Effector memory CD8-positive, alpha-beta T cell (primary cell): ENCODE measurements around the gene ARMC9.
"Not testable (repeated sequence)": the region's sequence is repeated elsewhere in the genome, so short reads cannot be mapped to it uniquely, and the experiment has no call there.

ENCODE experiments used
- ATAC-seq: fragments of 150-1000 bp; cut with Tn5 transposase; replicated peaks from 2 replicates; pipeline ENCODE4 v1.10.0; 2021; ENCODE audit warnings: mild to moderate bottlenecking, moderate library complexity
- DNase-seq, 3 experiments: peaks; one replicate each; pipeline ENCODE4 v3.0.0; 2021
- H3K27ac Mint-ChIP-seq, 2 donors: one replicate each; pipeline ENCODE4 v1.8.0; 2022; ENCODE audit warnings: mild to moderate bottlenecking in 2 of 2, mixed read lengths in 2 of 2, moderate library complexity in 2 of 2
- H3K27me3 Mint-ChIP-seq, 2 donors: one replicate each; pipeline ENCODE4 v1.8.0; 2022; ENCODE audit warnings: mixed read lengths in 2 of 2
- H3K36me3 Mint-ChIP-seq: one replicate; pipeline ENCODE4 v1.8.0; 2022; ENCODE audit warnings: mild to moderate bottlenecking, moderate library complexity, mixed read lengths; ENCODE audit not compliant: insufficient read depth
- H3K4me1 Mint-ChIP-seq, 2 donors: one replicate each; pipeline ENCODE4 v1.8.0; 2022; ENCODE audit warnings: low read depth in 2 of 2, mixed read lengths in 2 of 2
- H3K4me3 Mint-ChIP-seq, 2 donors: one replicate each; pipeline ENCODE4 v1.8.0; 2022; ENCODE audit warnings: mild to moderate bottlenecking in 2 of 2, mixed read lengths in 2 of 2, moderate library complexity in 2 of 2
- H3K9me3 Mint-ChIP-seq, 2 donors: one replicate each; pipeline ENCODE4 v1.8.0; 2022; ENCODE audit warnings: mixed read lengths in 2 of 2

Gene ARMC9

DNA sequence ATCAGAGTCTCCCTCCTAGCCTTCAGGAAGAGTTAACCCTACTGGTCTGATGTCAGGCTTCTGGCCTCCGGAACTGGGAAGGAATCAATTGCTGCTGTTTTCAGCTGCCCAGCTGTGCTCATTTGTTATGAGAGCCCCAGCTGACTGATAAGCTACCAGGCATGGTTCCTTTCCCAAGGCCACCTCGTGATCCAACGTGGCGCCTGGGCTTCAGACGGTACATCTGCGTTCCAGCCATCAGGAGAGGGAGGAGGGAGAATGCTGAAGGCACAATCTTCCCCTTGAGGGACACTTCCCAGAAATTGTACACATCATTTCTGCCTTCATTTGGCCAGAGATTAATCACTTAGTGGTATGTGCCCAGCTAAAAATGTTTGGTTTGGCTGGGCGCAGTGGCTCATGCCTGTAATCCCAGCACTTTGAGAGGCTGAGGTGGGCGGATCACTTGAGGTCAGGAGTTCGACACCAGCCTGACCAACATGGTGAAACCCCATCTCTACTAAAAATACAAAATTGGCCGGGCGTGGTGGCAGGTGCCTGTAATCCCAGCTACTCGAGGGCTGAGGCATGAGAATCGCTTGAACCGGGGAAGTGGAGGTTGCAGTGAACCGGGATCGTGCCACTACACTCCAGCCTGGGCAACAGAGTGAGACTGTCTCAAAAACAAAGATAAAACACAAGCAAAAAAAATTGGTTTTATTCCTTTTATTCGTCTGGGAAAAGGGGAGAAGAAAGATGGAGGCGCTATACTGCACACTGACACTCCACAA lies 10.5 kb upstream of the ARMC9 start:
- H3K4me3 Mint-ChIP-seq = no peak overlapping the region
- ATAC-seq (no peak), DNase-seq (no peak)
- peaks cover 28 to 57% of the 10 kb centered on the region in 2 donors for H3K27me3 Mint-ChIP-seq
- no peaks in the 10 kb centered on the region for H3K36me3 Mint-ChIP-seq
- H3K4me1 Mint-ChIP-seq = peaks cover 0 to 2% of the 10 kb centered on the region in 2 donors
- H3K27ac Mint-ChIP-seq = no peak overlapping the region
- H3K9me3 Mint-ChIP-seq = no peaks in the 10 kb centered on the region

DNA sequence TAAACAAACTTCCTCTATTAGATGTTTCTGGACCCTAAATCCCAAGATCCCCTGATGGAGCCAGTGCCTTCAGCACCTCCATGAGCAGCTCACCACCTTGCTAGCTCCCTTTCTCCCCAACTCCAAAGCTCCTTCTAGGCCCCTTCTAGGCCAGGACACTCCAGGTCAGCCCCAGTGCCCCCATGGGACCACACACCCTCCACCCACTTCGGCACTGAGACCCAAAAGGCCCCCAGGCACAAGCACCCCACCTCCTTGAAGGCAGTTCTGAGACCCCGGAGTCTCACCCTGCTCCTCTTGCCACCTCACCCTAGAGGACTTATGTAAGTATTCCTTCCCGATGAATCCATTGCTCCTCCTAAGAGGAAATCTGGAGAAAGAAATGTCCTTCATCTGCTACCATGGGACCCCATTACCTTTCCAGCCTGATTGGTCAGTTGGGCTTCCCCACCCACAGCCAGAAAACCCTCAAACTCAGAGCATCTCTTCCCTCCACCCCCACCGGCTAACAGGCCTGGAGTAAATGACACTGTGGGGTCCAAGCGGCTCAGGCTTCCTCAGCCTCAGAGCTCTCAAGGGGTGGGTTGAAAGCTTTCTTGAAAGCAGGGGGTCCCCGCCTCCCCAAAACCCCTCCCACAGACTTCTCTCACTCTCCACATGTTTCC lies 9.8 kb upstream of the ARMC9 start:
- peaks cover 28 to 59% of the 10 kb centered on the region in 2 donors for H3K27me3 Mint-ChIP-seq
- no peak overlapping the region for H3K4me3 Mint-ChIP-seq
- no peaks in the 10 kb centered on the region for H3K9me3 Mint-ChIP-seq
- DNase-seq (no peak), ATAC-seq (no peak)
- no peak overlapping the region for H3K27ac Mint-ChIP-seq
- no peaks in the 10 kb centered on the region for H3K36me3 Mint-ChIP-seq
- H3K4me1 Mint-ChIP-seq = peaks cover 0 to 2% of the 10 kb centered on the region in 2 donors

DNA sequence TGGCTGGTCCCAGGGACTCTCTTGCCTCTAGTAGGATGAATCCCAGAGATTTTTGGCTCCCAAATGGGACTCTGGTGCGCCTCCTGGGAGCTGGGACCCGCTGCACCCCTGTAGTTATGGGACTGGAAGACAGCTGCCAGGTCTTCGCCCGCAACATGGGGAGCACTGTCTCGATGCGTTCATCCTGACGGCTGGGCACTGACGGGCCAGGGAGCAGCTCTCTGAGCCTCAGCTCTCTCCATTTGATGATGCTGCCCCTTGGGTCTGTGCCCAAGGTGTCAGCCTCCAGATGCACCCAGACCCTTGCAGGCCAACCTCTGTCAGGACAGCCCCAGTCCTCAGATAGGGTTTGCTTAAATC lies 9.3 kb upstream of the ARMC9 start:
- ATAC-seq = no peak
- Mint-ChIP-seq H3K36me3 (no peaks in the 10 kb centered on the region), H3K27me3 (peaks cover 28 to 63% of the 10 kb centered on the region in 2 donors)

DNA sequence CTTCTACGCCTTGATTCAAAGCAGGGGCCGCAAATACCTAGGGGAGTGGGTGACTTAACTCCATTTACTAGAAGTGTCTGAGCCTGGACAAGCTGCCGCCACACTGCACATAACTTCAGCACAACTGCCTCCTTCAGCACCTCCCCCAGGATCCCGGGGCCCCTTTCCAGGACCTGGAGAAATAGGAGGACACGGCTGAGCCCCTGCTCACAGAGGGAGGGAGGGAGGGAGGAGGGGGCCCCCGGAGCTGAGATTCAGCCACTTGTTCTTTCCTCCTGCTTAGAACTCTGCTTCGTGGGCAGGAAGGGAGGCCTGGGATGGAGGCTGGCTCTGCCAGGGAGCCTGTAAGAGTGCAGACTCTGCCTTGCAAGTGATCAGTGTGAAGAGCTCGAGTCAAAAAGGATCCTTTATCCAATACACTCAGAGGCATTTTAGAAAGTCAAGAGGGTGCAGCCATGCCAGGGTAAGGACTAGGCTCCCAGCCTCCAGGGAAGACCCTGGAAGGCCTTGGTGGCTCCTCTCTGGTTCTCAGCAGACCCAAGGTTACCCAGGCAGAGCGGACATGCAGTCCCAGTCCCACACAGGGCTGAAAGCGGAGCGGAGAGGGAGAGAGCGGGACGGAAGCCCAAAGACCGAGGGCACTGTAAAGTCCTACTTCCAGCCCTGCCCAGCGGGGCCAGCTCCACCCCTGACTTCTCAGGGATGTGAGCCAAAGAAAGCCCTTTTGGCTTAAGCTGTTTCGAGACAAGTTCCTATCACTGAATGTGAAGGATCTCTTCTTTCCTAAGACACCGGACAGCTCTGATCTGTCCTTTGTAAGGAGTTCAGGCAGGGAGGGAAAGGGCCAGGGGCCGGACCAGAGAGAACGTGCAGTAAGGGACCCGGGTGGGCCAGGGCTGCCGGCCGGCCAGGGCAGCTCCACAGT lies 8.6 kb upstream of the ARMC9 start:
- Mint-ChIP-seq H3K27me3 (peaks cover 28 to 70% of the 10 kb centered on the region in 2 donors), H3K27ac (no peak overlapping the region), H3K4me3 (no peak overlapping the region), H3K36me3 (no peaks in the 10 kb centered on the region), H3K9me3 (no peaks in the 10 kb centered on the region), H3K4me1 (peaks cover 0 to 2% of the 10 kb centered on the region in 2 donors)
- DNase-seq (no peak), ATAC-seq (no peak)

More for the DNA sequence above, 9.3 kb upstream of the ARMC9 start:
- H3K4me3 Mint-ChIP-seq = no peak overlapping the region
- H3K4me1 Mint-ChIP-seq = peaks cover 0 to 2% of the 10 kb centered on the region in 2 donors
- no peak for DNase-seq
- no peaks in the 10 kb centered on the region for H3K9me3 Mint-ChIP-seq
- H3K27ac Mint-ChIP-seq = no peak overlapping the region

DNA sequence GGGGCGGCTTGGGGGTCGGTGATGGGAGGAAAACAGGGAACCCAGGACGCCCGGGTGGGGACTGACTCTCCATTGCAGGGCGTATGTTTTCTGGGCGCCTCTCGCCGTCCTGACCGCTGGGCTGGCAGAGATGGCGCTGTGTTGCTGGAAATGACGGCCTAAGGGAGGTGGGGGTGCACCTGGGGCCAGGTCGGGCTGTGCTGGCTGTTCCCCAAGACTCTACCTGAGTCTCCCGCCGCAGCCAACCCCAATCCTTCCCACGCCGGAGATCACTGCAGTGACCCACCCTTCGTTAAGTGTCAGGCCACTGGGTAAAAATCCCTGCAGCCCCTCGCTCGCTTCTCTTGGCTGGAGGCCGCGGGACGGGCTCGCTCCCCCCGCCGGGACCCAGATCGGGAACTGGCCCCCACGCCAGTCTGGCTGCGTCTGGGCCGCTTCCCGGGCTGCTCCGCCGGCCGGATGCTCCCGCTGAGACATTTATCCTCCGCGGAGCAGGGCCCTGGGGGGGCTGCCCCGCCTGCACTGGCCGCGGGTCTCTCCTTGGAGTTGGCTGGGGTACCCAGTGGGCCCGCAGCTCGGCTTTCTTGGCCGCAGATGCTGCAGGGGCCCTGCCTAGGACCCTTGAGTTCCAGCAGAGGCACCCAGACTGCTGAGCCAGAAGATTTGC lies 7.8 kb upstream of the ARMC9 start:
- no peaks in the 10 kb centered on the region for H3K36me3 Mint-ChIP-seq
- peaks cover 0 to 2% of the 10 kb centered on the region in 2 donors for H3K4me1 Mint-ChIP-seq
- ATAC-seq = no peak
- no peaks in the 10 kb centered on the region for H3K9me3 Mint-ChIP-seq
- no peak for DNase-seq
- H3K4me3 Mint-ChIP-seq = no peak overlapping the region
- no peak overlapping the region for H3K27ac Mint-ChIP-seq
- H3K27me3 Mint-ChIP-seq = peaks cover 28 to 73% of the 10 kb centered on the region in 2 donors

DNA sequence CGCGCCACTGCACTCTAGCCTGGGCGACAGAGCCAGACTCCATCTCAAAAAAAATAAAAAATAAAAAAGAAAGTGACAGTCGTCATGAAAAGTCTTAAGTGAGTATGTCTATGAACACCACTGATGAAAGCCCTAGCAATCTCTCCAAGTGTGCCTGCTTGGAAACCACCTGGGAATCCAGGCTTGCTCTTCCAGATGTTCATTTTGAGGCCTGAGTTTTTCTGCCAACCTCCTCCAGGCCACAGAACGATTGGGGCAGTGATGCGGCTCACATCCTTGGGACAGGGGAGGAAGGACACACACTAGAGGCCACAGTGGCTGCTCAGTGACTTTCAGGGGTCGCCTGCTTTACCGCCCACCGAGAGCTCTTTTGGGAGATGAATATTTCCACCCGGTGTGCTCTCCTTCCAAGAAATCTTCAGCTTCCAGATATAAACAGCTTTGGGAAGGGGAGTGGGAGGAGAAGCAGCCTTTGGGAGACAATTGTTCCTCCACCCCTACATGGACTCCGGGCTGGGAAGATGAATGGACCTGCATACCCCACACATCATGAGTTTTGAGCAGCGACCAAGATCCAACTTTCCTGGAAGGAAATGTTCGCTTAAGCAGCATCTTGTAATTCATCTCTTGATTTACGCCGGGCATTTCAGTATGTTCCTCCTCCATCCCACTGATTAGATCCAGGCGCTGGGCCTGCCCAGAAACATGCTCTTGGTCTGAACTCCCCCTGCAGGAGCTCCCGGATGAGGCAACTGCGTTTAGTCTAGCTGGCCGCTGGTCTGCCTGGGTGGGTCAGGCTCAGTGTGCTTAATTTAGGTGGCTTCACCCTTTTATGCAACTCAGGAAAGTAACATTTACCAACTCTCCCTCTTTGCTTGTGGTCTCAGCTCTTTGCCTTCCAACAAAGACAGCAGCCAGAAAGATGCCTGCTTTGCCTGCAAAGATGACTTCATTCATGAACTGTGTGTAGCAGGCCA lies 6.2 kb upstream of the ARMC9 start:
- DNase-seq (no peak), ATAC-seq (no peak)
- Mint-ChIP-seq H3K27ac (no peak overlapping the region), H3K27me3 (peaks cover 28 to 78% of the 10 kb centered on the region in 2 donors), H3K9me3 (no peaks in the 10 kb centered on the region), H3K4me3 (no peak overlapping the region), H3K4me1 (peaks cover 0 to 2% of the 10 kb centered on the region in 2 donors), H3K36me3 (no peaks in the 10 kb centered on the region)

DNA sequence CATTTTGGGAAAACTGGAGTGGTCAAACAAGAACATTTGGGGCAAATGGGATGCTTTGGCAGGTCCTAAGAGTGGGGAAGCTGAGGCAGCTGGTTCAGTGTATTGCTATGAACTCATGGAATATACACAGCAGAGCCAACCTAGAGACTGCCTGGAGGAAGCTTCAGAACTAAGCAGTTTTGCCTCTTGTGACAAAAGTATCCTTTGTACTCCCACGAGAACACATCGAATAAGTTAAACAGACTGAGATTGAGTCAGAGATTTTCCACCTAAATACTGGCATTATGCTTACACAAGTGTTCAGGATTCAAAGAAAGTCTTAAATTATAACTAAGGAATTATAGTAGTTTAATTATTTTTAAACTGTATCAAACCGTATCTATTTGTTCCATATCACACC lies 5.2 kb upstream of the ARMC9 start:
- H3K27me3 Mint-ChIP-seq = peaks cover 23 to 67% of the 10 kb centered on the region in 2 donors
- H3K4me1 Mint-ChIP-seq = peaks cover 4 to 8% of the 10 kb centered on the region in 2 donors
- peaks cover 2% of the 10 kb centered on the region for H3K36me3 Mint-ChIP-seq
- no peak overlapping the region for H3K4me3 Mint-ChIP-seq
- DNase-seq (no peak), ATAC-seq (no peak)
- H3K27ac Mint-ChIP-seq = no peak overlapping the region
- H3K9me3 Mint-ChIP-seq = no peaks in the 10 kb centered on the region

DNA sequence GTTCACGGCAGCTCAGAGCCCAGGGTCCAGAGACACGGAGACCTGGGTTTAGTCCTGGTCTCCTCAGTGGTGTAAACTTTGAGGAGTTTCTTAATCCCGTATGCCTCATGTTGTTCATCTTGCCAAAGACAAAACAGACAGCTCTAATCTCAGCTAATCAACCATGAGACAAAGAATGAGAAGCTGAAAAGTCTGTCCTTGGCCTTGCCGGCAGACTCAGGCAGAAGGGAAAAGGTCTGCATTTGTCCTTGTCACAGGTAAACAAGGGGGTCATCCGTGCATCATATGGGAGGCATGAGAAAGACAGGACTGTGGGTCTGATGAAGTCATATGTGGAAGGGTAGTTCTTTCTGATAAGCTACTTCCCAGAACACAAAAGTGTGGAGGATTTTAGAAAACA lies 1.8 kb upstream of the ARMC9 start:
- H3K4me3 Mint-ChIP-seq = peak overlapping the region in 1 of 2 donors; percentile 33
- H3K27me3 Mint-ChIP-seq = peaks cover 0 to 49% of the 10 kb centered on the region in 2 donors

DNA sequence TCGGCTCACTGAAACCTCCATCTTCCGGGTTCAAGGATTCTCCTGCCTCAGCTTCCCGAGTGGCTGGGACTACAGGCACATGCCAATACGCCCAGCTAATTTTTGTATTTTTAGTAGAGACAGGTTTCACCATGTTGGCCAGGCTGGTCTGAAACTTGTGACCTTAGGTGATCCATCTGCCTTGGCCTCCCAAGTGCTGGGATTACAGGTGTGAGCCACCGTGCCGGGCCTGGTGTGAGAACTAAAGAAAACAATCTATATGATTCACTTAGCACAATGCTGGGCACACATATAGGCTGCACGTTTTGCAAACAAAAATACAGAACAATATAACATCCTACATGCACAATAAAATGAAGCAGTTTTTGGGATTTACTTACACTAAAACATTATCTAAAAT lies 1.2 kb upstream of the ARMC9 start:
- ATAC-seq, DNase-seq, H3K9me3 Mint-ChIP-seq, H3K27ac Mint-ChIP-seq, H3K36me3 Mint-ChIP-seq: not testable (repeated sequence)
- Mint-ChIP-seq H3K27me3 (peaks cover 0 to 43% of the 10 kb centered on the region in 2 donors), H3K4me3 (peak overlapping the region; percentile 89 to 92), H3K4me1 (peaks cover 7 to 10% of the 10 kb centered on the region in 2 donors)

More for the DNA sequence above, 1.8 kb upstream of the ARMC9 start:
- no peak for ATAC-seq
- Mint-ChIP-seq H3K4me1 (peaks cover 7 to 10% of the 10 kb centered on the region in 2 donors), H3K36me3 (peaks cover 4% of the 10 kb centered on the region), H3K9me3 (no peaks in the 10 kb centered on the region), H3K27ac (no peak overlapping the region)
- no peak for DNase-seq

DNA sequence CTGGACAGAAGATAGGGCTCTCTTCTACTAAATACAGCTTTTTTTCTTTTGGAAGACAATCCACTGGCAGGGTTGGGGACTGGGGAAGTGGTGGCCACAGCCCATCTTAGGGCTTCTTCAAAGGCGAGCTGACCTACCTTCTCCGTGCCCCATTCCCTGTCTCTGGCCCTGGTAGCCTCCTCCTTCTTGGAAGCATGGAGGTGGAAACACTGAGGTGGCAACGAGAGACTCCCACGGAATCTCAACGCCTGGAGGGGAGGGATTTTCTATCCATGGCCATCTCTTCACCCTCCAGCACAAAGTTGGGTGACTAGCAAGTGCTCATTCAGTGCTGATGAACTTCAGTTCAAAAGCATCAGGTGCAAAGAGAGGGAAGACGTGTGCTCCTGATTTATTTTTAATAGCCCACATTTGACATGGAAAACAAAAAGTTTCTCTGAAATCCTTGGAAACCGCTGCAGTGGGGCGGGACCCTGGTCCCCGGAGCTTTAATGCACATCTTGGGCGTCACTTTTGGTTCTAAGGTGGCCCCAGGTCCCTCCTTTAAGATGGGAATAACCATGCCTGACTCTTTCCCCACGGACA lies 633 bp upstream of the ARMC9 start:
- no peak for ATAC-seq

DNA sequence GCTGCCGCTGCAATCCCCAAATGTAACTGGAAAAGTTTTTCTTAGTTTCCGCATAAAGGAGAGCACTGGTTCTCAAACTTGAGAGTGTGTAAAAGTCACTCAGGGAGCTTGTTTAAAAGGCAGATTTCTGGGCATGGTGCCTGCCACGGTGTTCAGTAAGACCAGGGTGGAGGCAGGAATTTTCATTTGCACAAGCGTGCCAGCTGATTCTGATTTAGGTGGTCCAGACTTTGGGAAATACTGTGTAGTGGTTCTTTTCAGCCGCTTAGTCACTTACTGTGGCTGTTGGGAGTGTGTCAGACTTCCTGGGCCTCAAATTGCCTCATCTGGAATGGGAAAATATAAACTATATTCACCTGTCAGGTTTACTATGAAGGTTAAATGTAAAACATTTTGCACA lies 788 bp downstream of the ARMC9 start:
- peak overlapping the region; percentile 89 to 92 for H3K4me3 Mint-ChIP-seq

More for the DNA sequence above, 633 bp upstream of the ARMC9 start:
- Mint-ChIP-seq H3K4me3 (peak overlapping the region; percentile 89 to 92), H3K36me3 (peaks cover 4% of the 10 kb centered on the region), H3K27me3 (peaks cover 0 to 37% of the 10 kb centered on the region in 2 donors), H3K4me1 (peaks cover 7 to 10% of the 10 kb centered on the region in 2 donors), H3K9me3 (no peaks in the 10 kb centered on the region), H3K27ac (peak overlapping the region in 1 of 2 donors; percentile 38)
- DNase-seq = no peak

More for the DNA sequence above, 788 bp downstream of the ARMC9 start:
- Mint-ChIP-seq H3K27ac (peak overlapping the region in 1 of 2 donors; percentile 65), H3K4me1 (peaks cover 7 to 10% of the 10 kb centered on the region in 2 donors), H3K9me3 (no peaks in the 10 kb centered on the region), H3K36me3 (peaks cover 4% of the 10 kb centered on the region), H3K27me3 (peaks cover 0 to 29% of the 10 kb centered on the region in 2 donors)
- ATAC-seq (no peak), DNase-seq (no peak)
